IPS-18a (cell line): ENCODE data around the gene ANGEL1.

ENCODE experiments used
- H3K27ac ChIP-seq: one replicate; pipeline ENCODE4 v1.5.1; 2013; ENCODE audit warnings: low read length
- H3K27me3 ChIP-seq: one replicate; pipeline ENCODE4 v1.6.1; 2013; ENCODE audit warnings: mild to moderate bottlenecking, low read length; ENCODE audit not compliant: control insufficient read depth, insufficient read depth
- H3K36me3 ChIP-seq: one replicate; pipeline ENCODE4 v1.6.1; 2013; ENCODE audit warnings: low read depth, low read length; ENCODE audit not compliant: control insufficient read depth
- H3K4me1 ChIP-seq: one replicate; pipeline ENCODE4 v1.6.1; 2013; ENCODE audit warnings: low read depth, low read length; ENCODE audit not compliant: control insufficient read depth
- H3K4me3 ChIP-seq: one replicate; pipeline ENCODE4 v1.5.1; 2013; ENCODE audit warnings: low read length
- H3K9ac ChIP-seq: one replicate; pipeline ENCODE4 v1.6.1; 2013; ENCODE audit warnings: mild to moderate bottlenecking, low read length, moderate library complexity
- H3K9me3 ChIP-seq: one replicate; pipeline ENCODE4 v1.6.1; 2013; ENCODE audit warnings: low read depth, low read length; ENCODE audit not compliant: control insufficient read depth

Gene ANGEL1

GRCh38 chr14:76811561-76811960, 1.1 kb downstream of the ANGEL1 start:
- Histone ChIP-seq H3K27ac (no peak overlapping the region), H3K36me3 (peaks cover 25% of the 10 kb centered on the region), H3K4me1 (peaks cover 10% of the 10 kb centered on the region), H3K9me3 (no peaks in the 10 kb centered on the region), H3K27me3 (no peaks in the 10 kb centered on the region), H3K4me3 (peak overlapping the region; percentile 86), H3K9ac (peak overlapping the region; percentile 74)

GRCh38 chr14:76810953-76811400, 1.7 kb downstream of the ANGEL1 start:
- no peak overlapping the region for H3K9ac ChIP-seq
- peaks cover 25% of the 10 kb centered on the region for H3K36me3 ChIP-seq
- peaks cover 10% of the 10 kb centered on the region for H3K4me1 ChIP-seq
- H3K27me3 ChIP-seq: no peaks in the 10 kb centered on the region
- no peaks in the 10 kb centered on the region for H3K9me3 ChIP-seq
- no peak overlapping the region for H3K27ac ChIP-seq
- peak overlapping the region; percentile 25 for H3K4me3 ChIP-seq

- no peaks in the 10 kb centered on the region for H3K9me3 ChIP-seq
- no peak overlapping the region for H3K4me3 ChIP-seq
- H3K27me3 ChIP-seq: no peaks in the 10 kb centered on the region
- H3K9ac ChIP-seq: no peak overlapping the region
- no peak overlapping the region for H3K27ac ChIP-seq
- peaks cover 10% of the 10 kb centered on the region for H3K4me1 ChIP-seq
- H3K36me3 ChIP-seq: peaks cover 30% of the 10 kb centered on the region
These were observed 2.2 kb downstream of the ANGEL1 start for GRCh38 chr14:76810525-76810924.

GRCh38 chr14:76808990-76809389, 3.7 kb downstream of the ANGEL1 start:
- Histone ChIP-seq H3K27ac (no peak overlapping the region), H3K9ac (no peak overlapping the region), H3K4me1 (peaks cover 10% of the 10 kb centered on the region), H3K36me3 (peaks cover 40% of the 10 kb centered on the region), H3K27me3 (no peaks in the 10 kb centered on the region), H3K4me3 (no peak overlapping the region), H3K9me3 (no peaks in the 10 kb centered on the region)

- no peak overlapping the region for H3K27ac ChIP-seq
- H3K4me3 ChIP-seq: no peak overlapping the region
- H3K36me3 ChIP-seq: peaks cover 49% of the 10 kb centered on the region
- no peak overlapping the region for H3K9ac ChIP-seq
- no peaks in the 10 kb centered on the region for H3K27me3 ChIP-seq
- H3K9me3 ChIP-seq: no peaks in the 10 kb centered on the region
- peaks cover 8% of the 10 kb centered on the region for H3K4me1 ChIP-seq
These were observed 4.7 kb downstream of the ANGEL1 start for GRCh38 chr14:76808011-76808410.

- Histone ChIP-seq H3K4me3 (no peak overlapping the region), H3K27ac (no peak overlapping the region), H3K9ac (no peak overlapping the region), H3K9me3 (no peaks in the 10 kb centered on the region), H3K27me3 (no peaks in the 10 kb centered on the region), H3K36me3 (peaks cover 59% of the 10 kb centered on the region), H3K4me1 (peaks cover 5% of the 10 kb centered on the region)
These were observed 6.2 kb downstream of the ANGEL1 start for GRCh38 chr14:76806446-76806845.

- no peaks in the 10 kb centered on the region for H3K4me1 ChIP-seq
- no peak overlapping the region for H3K27ac ChIP-seq
- H3K9me3 ChIP-seq: no peaks in the 10 kb centered on the region
- H3K27me3 ChIP-seq: no peaks in the 10 kb centered on the region
- H3K9ac ChIP-seq: no peak overlapping the region
- peaks cover 21% of the 10 kb centered on the region for H3K36me3 ChIP-seq
- H3K4me3 ChIP-seq: no peak overlapping the region
These were observed 18.7 kb downstream of the ANGEL1 start for GRCh38 chr14:76793956-76794355.

GRCh38 chr14:76793324-76793723, 19.4 kb downstream of the ANGEL1 start:
- Histone ChIP-seq H3K27me3 (no peaks in the 10 kb centered on the region), H3K4me1 (no peaks in the 10 kb centered on the region), H3K9me3 (no peaks in the 10 kb centered on the region), H3K4me3 (no peak overlapping the region), H3K27ac (no peak overlapping the region), H3K36me3 (peaks cover 26% of the 10 kb centered on the region), H3K9ac (no peak overlapping the region)

- H3K27me3 ChIP-seq: no peaks in the 10 kb centered on the region
- no peaks in the 10 kb centered on the region for H3K9me3 ChIP-seq
- H3K9ac ChIP-seq: no peak overlapping the region
- peaks cover 27% of the 10 kb centered on the region for H3K36me3 ChIP-seq
- H3K27ac ChIP-seq: no peak overlapping the region
- H3K4me3 ChIP-seq: no peak overlapping the region
- H3K4me1 ChIP-seq: no peaks in the 10 kb centered on the region
These were observed 20.3 kb downstream of the ANGEL1 start for GRCh38 chr14:76792422-76792821.

- Histone ChIP-seq H3K27ac (no peak overlapping the region), H3K9ac (no peak overlapping the region), H3K36me3 (peaks cover 42% of the 10 kb centered on the region), H3K9me3 (no peaks in the 10 kb centered on the region), H3K27me3 (no peaks in the 10 kb centered on the region), H3K4me1 (no peaks in the 10 kb centered on the region), H3K4me3 (no peak overlapping the region)
These were observed 26.1 kb downstream of the ANGEL1 start for GRCh38 chr14:76786601-76787000.

- H3K4me3 ChIP-seq: no peak overlapping the region
- H3K27ac ChIP-seq: no peak overlapping the region
- no peak overlapping the region for H3K9ac ChIP-seq
- no peaks in the 10 kb centered on the region for H3K27me3 ChIP-seq
- no peaks in the 10 kb centered on the region for H3K4me1 ChIP-seq
- H3K36me3 ChIP-seq: peaks cover 29% of the 10 kb centered on the region
- H3K9me3 ChIP-seq: no peaks in the 10 kb centered on the region
These were observed 27.8 kb downstream of the ANGEL1 start for GRCh38 chr14:76784881-76785280.

- Histone ChIP-seq H3K4me3 (no peak overlapping the region), H3K9me3 (no peaks in the 10 kb centered on the region), H3K4me1 (no peaks in the 10 kb centered on the region), H3K36me3 (peaks cover 29% of the 10 kb centered on the region), H3K9ac (no peak overlapping the region), H3K27me3 (no peaks in the 10 kb centered on the region), H3K27ac (no peak overlapping the region)
These were observed 28.3 kb downstream of the ANGEL1 start for GRCh38 chr14:76784266-76784874.
